Measurements from ENCODE around the gene PLBD1. TPM values are rescaled to one million over a fixed set of nuclear protein-coding genes. Genes with fewer than 3 reads are reported as not detected.

PLBD1 gene
- total RNA-seq, result 10 to 100 TPM in 1 of 2 donors, 1 to 10 TPM in 1; 4.6 to 14.5 TPM

- Histone ChIP-seq H3K27ac (peak within 1 kb of the TSS; percentile 70 to 95 (median 90)), H3K36me3 (replicated peaks in 1 of 2; ENCODE audit: insufficient read depth in 1 of 2, low read depth in 2 of 2) (no peaks in the 10 kb centered on the region), H3K9me3 (no peaks in the 10 kb centered on the region), H3K4me1 (peaks cover 60% of the 10 kb centered on the region), H3K4me3 (peak within 1 kb of the TSS; percentile 22 to 38), H3K27me3 (no peaks in the 10 kb centered on the region)
- 1 to 2% methylated on average over 14 to 72 of the region's 76 CpGs for WGBS, 2 donors
- TF ChIP-seq, protein P1, sequence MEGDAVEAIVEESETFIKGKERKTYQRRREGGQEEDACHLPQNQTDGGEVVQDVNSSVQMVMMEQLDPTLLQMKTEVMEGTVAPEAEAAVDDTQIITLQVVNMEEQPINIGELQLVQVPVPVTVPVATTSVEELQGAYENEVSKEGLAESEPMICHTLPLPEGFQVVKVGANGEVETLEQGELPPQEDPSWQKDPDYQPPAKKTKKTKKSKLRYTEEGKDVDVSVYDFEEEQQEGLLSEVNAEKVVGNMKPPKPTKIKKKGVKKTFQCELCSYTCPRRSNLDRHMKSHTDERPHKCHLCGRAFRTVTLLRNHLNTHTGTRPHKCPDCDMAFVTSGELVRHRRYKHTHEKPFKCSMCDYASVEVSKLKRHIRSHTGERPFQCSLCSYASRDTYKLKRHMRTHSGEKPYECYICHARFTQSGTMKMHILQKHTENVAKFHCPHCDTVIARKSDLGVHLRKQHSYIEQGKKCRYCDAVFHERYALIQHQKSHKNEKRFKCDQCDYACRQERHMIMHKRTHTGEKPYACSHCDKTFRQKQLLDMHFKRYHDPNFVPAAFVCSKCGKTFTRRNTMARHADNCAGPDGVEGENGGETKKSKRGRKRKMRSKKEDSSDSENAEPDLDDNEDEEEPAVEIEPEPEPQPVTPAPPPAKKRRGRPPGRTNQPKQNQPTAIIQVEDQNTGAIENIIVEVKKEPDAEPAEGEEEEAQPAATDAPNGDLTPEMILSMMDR (IDR thresholded peaks at IDR 0.05), result peak in 3 of 7 experiments; percentile 12 to 17 (median 16)
- TF ChIP-seq POLR2A (IDR thresholded peaks at IDR 0.05), result peak; percentile 89 to 94 (median 91)
- DNase-seq (peak; percentile 88 to 91 (median 90)), ATAC-seq (peak; percentile 88)
- intact Hi-C loops (cut with DNase I), result no loop called here
These were observed at the start of gene PLBD1 for GRCh38 chr12:14567351-14568162. TSS of gene PLBD1 (minus strand) at chr12:14567883. CDS start at chr12:14567696, 187 bp downstream.

DNA sequence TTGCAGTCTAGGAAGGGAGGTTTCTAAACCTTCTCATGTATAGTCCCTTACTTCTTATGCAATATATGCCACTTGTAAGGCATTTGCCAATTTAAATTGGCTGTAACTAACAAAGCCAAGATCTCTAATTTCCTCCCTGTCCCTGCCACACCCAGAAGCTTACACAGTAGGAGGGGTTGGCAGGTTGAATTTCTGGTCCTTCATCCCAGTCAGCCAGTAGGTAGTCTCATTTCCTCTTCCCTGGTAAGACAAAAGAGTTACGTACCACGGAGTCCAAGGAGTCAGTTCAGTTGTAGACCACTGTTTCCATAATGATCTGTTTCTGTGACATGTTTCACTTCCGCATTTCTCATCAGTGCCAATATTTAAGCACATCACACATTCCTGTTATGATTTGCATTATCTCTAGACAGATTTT lies 47.0 kb upstream of the PLBD1 start:
- Histone ChIP-seq H3K27me3 (no peaks in the 10 kb centered on the region), H3K4me1 (peaks cover 17% of the 10 kb centered on the region), H3K36me3 (replicated peaks in 1 of 2; ENCODE audit: insufficient read depth in 1 of 2, low read depth in 2 of 2) (no peaks in the 10 kb centered on the region), H3K9me3 (no peaks in the 10 kb centered on the region), H3K27ac (peak overlapping the region in 1 of 4 donors; percentile 13), H3K4me3 (no peak overlapping the region)
- ATAC-seq (no peak), DNase-seq (peak in 1 of 4 donors; percentile 8)
- no peak for TF ChIP-seq POLR2A (IDR thresholded peaks at IDR 0.05)
- TF ChIP-seq, protein P1 (IDR thresholded peaks at IDR 0.05), result no peak
- intact Hi-C loops (cut with DNase I), result no loop called here
- 74 to 88% methylated on average over 3 of the region's 3 CpGs for WGBS, 2 donors

DNA sequence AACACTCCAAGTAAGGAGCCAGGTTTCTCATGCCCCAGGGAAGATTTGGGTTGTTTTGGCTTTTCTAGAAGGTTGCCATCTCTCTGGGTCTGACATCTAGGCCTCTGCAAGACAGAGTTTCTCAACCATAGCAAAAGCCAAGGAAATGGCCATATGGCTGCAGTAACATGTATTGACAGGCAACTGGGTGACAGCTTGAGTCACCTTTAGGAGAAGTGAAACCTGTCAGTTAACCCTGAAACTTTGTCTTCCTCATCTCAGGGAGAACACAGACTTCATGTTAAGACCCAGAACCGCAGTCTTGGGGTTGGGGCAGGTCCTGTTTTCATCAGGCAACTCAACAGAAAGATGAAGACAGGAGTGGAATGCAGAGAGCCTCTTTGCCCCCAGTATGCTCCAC lies 46.0 kb upstream of the PLBD1 start:
- TF ChIP-seq, protein P1 (IDR thresholded peaks at IDR 0.05), result no peak
- no peak for TF ChIP-seq POLR2A (IDR thresholded peaks at IDR 0.05)
- Histone ChIP-seq H3K4me1 (peaks cover 8% of the 10 kb centered on the region), H3K4me3 (no peak overlapping the region), H3K27me3 (no peaks in the 10 kb centered on the region), H3K36me3 (replicated peaks in 1 of 2; ENCODE audit: insufficient read depth in 1 of 2, low read depth in 2 of 2) (no peaks in the 10 kb centered on the region), H3K9me3 (no peaks in the 10 kb centered on the region), H3K27ac (no peak overlapping the region)
- DNase-seq, result no peak
- WGBS, 2 donors, result 86 to 100% methylated on average over 1 of the region's 1 CpG
- ATAC-seq, result no peak
- intact Hi-C loops (cut with DNase I), result no loop called here

DNA sequence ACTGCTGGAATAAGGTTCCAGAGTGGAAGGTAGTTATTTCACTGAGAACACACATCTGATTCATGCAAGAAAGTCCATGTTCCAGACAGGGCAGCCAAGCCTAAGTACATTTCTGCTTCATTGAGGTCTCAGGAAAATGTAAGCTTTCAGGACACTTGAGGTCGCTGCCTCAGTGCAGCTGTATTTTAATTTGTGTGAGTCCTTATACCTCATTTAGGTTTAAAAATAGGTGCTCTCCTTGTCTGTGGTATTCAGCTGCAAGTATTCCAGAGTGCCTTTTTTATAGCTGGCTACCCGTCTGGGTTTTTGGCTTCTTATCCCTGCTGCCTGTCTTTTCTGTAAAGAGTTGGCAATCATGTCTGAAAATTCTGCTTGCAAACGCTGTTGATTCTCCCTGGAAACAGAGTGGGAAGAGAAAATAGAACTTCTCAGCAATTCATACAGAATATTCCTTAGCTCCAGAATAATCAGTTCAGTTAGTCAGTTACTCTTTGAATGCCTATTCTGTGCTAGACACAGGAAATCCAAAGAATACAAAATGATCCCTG lies 45.3 kb upstream of the PLBD1 start:
- Histone ChIP-seq H3K4me3 (no peak overlapping the region), H3K27ac (peak overlapping the region in 1 of 4 donors; percentile 16), H3K27me3 (no peaks in the 10 kb centered on the region), H3K36me3 (replicated peaks in 1 of 2; ENCODE audit: insufficient read depth in 1 of 2, low read depth in 2 of 2) (no peaks in the 10 kb centered on the region), H3K9me3 (no peaks in the 10 kb centered on the region), H3K4me1 (peaks cover 8% of the 10 kb centered on the region)
- ATAC-seq, result peak; percentile 21
- no peak for DNase-seq
- intact Hi-C loops (cut with DNase I), result no loop called here
- TF ChIP-seq, protein P1 (IDR thresholded peaks at IDR 0.05), result no peak
- TF ChIP-seq POLR2A (IDR thresholded peaks at IDR 0.05), result no peak
- WGBS, 2 donors, result 47 to 55% methylated on average over 3 of the region's 3 CpGs

Measured in body of pancreas (tissue), 4 donors.